ENCODE data around the gene MOGAT1. TPM values are rescaled to one million over a fixed set of nuclear protein-coding genes. Genes with fewer than 3 reads are reported as not detected.

MOGAT1 gene
- total RNA-seq, 1 donor from 2014 or later: not detected

DNA sequence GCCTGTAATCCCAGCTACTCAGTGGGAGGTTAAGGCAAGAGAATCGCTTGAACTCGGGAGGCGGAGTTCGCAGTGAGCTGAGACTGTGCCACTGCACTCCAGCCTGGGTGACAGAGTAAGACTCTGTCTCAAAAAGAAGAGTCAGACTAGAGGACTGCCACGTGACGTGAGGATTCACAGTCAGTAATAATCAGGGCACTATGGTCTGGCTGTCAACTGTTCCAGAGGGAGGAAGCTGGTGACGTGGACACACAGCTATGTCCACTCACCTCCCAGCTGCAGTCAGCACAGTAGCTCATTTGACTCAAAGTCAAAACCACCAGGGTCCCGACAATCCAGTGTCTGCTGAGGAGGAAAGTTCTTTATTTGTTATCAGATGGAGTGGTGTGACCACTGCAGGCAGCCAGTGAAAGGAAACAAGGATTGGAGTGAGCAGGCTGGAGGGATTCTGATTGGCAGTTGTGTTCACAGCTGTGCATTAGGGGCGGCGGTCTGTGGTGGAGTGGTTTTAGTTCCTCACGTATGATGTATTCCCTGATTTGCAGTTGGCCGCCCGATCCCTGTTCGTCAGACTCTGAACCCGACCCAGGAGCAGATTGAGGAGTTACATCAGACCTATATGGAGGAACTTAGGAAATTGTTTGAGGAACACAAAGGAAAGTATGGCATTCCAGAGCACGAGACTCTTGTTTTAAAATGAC lies 37.9 kb downstream of the MOGAT1 start:
- Mint-ChIP-seq H3K27me3 (ENCODE audit: low read depth, unreplicated experiment) (no peaks in the 10 kb centered on the region), H3K4me3 (ENCODE audit: unreplicated experiment) (no peak overlapping the region), H3K36me3 (ENCODE audit: low read depth, unreplicated experiment) (no peaks in the 10 kb centered on the region), H3K27ac (ENCODE audit: unreplicated experiment) (peak overlapping the region; percentile 76), H3K9me3 (ENCODE audit: unreplicated experiment) (no peaks in the 10 kb centered on the region), H3K4me1 (ENCODE audit: low read depth, unreplicated experiment) (peaks cover 9% of the 10 kb centered on the region)
- H3K4me3 ChIP-seq (ENCODE audit: insufficient read depth, low read depth, low read length): peak overlapping the region; percentile 6
- FAIRE-seq (peak; percentile 99), DNase-seq (ENCODE audit: low read depth) (peak; percentile 100)
- peaks cover 15% of the 10 kb centered on the region for H3K4me1 ChIP-seq (ENCODE audit: insufficient read depth, low read length)
- TF ChIP-seq, protein P1, sequence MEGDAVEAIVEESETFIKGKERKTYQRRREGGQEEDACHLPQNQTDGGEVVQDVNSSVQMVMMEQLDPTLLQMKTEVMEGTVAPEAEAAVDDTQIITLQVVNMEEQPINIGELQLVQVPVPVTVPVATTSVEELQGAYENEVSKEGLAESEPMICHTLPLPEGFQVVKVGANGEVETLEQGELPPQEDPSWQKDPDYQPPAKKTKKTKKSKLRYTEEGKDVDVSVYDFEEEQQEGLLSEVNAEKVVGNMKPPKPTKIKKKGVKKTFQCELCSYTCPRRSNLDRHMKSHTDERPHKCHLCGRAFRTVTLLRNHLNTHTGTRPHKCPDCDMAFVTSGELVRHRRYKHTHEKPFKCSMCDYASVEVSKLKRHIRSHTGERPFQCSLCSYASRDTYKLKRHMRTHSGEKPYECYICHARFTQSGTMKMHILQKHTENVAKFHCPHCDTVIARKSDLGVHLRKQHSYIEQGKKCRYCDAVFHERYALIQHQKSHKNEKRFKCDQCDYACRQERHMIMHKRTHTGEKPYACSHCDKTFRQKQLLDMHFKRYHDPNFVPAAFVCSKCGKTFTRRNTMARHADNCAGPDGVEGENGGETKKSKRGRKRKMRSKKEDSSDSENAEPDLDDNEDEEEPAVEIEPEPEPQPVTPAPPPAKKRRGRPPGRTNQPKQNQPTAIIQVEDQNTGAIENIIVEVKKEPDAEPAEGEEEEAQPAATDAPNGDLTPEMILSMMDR (IDR thresholded peaks at IDR 0.05; ENCODE audit: insufficient read depth, low read depth, low read length): no peak
- TF ChIP-seq EZH2 (IDR thresholded peaks at IDR 0.05; ENCODE audit: insufficient read depth, low read length): no peak
- no peaks in the 10 kb centered on the region for H3K9me3 ChIP-seq (ENCODE audit: insufficient read depth, low read depth, low read length)
- H3K4me2 ChIP-seq (ENCODE audit: low read length): peak overlapping the region; percentile 69
- H3K27me3 ChIP-seq (ENCODE audit: insufficient read depth, low read length): no peaks in the 10 kb centered on the region
- peak overlapping the region; percentile 22 for H2AFZ ChIP-seq (ENCODE audit: low read depth, low read length)
- H3K79me2 ChIP-seq (ENCODE audit: insufficient read depth, low read length): no peaks in the 10 kb centered on the region
- no peaks in the 10 kb centered on the region for H4K20me1 ChIP-seq (ENCODE audit: insufficient read depth, low read length)
- peak overlapping the region; percentile 88 for H3K27ac ChIP-seq (ENCODE audit: low read depth, low read length)
- peak overlapping the region; percentile 76 for H3K9ac ChIP-seq (ENCODE audit: low read length)
- H3K36me3 ChIP-seq (ENCODE audit: insufficient read depth, low read length): no peaks in the 10 kb centered on the region

DNA sequence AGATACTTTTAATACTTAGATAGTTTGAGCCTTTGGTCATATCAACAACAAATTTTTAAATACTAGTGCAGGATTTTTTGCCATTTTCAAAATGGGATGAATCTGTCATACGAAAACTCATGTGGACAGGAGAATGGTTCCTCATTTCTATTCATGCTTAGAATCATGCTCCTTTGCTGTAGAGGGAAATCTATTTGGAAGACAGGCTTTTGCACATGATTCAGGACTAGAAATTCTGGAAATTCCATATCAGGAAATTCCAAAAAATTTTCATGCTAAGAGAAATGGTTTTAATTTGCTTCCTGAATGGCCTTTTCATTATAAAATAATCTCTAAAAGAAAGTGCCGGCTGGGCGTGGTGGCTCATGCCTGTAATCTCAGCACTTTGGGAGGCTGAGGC lies 39.3 kb downstream of the MOGAT1 start:
- Histone ChIP-seq H3K27me3 (ENCODE audit: insufficient read depth, low read length) (no peaks in the 10 kb centered on the region), H4K20me1 (ENCODE audit: insufficient read depth, low read length) (no peaks in the 10 kb centered on the region), H3K9me3 (ENCODE audit: insufficient read depth, low read depth, low read length) (no peaks in the 10 kb centered on the region), H3K4me2 (ENCODE audit: low read length) (no peak overlapping the region), H3K27ac (ENCODE audit: low read depth, low read length) (no peak overlapping the region), H2AFZ (ENCODE audit: low read depth, low read length) (no peak overlapping the region), H3K79me2 (ENCODE audit: insufficient read depth, low read length) (no peaks in the 10 kb centered on the region), H3K9ac (ENCODE audit: low read length) (no peak overlapping the region), H3K4me3 (ENCODE audit: insufficient read depth, low read depth, low read length) (no peak overlapping the region), H3K4me1 (ENCODE audit: insufficient read depth, low read length) (peaks cover 15% of the 10 kb centered on the region), H3K36me3 (ENCODE audit: insufficient read depth, low read length) (no peaks in the 10 kb centered on the region)
- no peak for DNase-seq (ENCODE audit: low read depth)
- no peaks in the 10 kb centered on the region for H3K27me3 Mint-ChIP-seq (ENCODE audit: low read depth, unreplicated experiment)
- no peak for FAIRE-seq
- no peak overlapping the region for H3K27ac Mint-ChIP-seq (ENCODE audit: unreplicated experiment)
- TF ChIP-seq, protein P1 (IDR thresholded peaks at IDR 0.05; ENCODE audit: insufficient read depth, low read depth, low read length): no peak
- no peak for TF ChIP-seq EZH2 (IDR thresholded peaks at IDR 0.05; ENCODE audit: insufficient read depth, low read length)
- no peaks in the 10 kb centered on the region for H3K36me3 Mint-ChIP-seq (ENCODE audit: low read depth, unreplicated experiment)
- H3K9me3 Mint-ChIP-seq (ENCODE audit: unreplicated experiment): no peaks in the 10 kb centered on the region
- H3K4me1 Mint-ChIP-seq (ENCODE audit: low read depth, unreplicated experiment): peaks cover 9% of the 10 kb centered on the region
- H3K4me3 Mint-ChIP-seq (ENCODE audit: unreplicated experiment): no peak overlapping the region

DNA sequence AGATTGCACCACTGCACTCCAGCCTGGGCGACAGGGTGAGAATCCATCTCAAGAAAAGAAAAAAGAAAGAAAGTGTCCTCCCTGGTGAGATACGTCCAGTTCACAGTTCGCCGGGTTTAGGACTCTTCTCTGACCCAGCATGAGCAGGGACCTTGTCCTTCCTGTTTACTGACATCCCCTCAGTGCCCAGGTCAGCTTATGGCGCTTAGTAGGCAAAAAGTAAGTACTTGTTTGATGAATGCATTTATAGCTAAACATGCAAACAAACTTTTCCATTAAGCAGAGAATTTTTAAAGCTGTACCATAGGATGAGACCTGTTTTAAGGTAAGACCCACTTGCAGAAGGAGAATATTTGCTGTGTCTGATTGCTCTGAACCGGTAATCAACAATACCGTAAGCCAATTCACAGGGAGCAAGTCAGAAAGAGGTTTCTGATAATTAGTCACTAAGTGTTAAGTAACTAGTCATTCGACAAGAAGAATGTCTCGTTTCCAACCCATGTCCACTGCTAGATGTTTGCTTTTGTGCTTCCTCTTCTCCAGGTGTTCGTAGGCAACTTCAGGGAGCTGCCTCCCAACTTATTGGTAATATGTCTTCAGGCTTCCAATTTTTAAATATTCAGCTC lies 40.0 kb downstream of the MOGAT1 start:
- Mint-ChIP-seq H3K4me3 (ENCODE audit: unreplicated experiment) (peak overlapping the region; percentile 31), H3K27me3 (ENCODE audit: low read depth, unreplicated experiment) (no peaks in the 10 kb centered on the region), H3K36me3 (ENCODE audit: low read depth, unreplicated experiment) (no peaks in the 10 kb centered on the region), H3K9me3 (ENCODE audit: unreplicated experiment) (no peaks in the 10 kb centered on the region), H3K27ac (ENCODE audit: unreplicated experiment) (no peak overlapping the region), H3K4me1 (ENCODE audit: low read depth, unreplicated experiment) (peaks cover 9% of the 10 kb centered on the region)
- H3K4me2 ChIP-seq (ENCODE audit: low read length): no peak overlapping the region
- no peaks in the 10 kb centered on the region for H4K20me1 ChIP-seq (ENCODE audit: insufficient read depth, low read length)
- no peak for DNase-seq (ENCODE audit: low read depth)
- H3K27me3 ChIP-seq (ENCODE audit: insufficient read depth, low read length): no peaks in the 10 kb centered on the region
- TF ChIP-seq, protein P1 (IDR thresholded peaks at IDR 0.05; ENCODE audit: insufficient read depth, low read depth, low read length): no peak
- no peak for TF ChIP-seq EZH2 (IDR thresholded peaks at IDR 0.05; ENCODE audit: insufficient read depth, low read length)
- H3K27ac ChIP-seq (ENCODE audit: low read depth, low read length): no peak overlapping the region
- no peaks in the 10 kb centered on the region for H3K79me2 ChIP-seq (ENCODE audit: insufficient read depth, low read length)
- no peak for FAIRE-seq
- H2AFZ ChIP-seq (ENCODE audit: low read depth, low read length): no peak overlapping the region
- no peaks in the 10 kb centered on the region for H3K9me3 ChIP-seq (ENCODE audit: insufficient read depth, low read depth, low read length)
- peaks cover 15% of the 10 kb centered on the region for H3K4me1 ChIP-seq (ENCODE audit: insufficient read depth, low read length)
- no peak overlapping the region for H3K4me3 ChIP-seq (ENCODE audit: insufficient read depth, low read depth, low read length)
- H3K9ac ChIP-seq (ENCODE audit: low read length): no peak overlapping the region
- H3K36me3 ChIP-seq (ENCODE audit: insufficient read depth, low read length): no peaks in the 10 kb centered on the region
